ENCODE measurements around the gene ADM.

The ADM gene

DNA sequence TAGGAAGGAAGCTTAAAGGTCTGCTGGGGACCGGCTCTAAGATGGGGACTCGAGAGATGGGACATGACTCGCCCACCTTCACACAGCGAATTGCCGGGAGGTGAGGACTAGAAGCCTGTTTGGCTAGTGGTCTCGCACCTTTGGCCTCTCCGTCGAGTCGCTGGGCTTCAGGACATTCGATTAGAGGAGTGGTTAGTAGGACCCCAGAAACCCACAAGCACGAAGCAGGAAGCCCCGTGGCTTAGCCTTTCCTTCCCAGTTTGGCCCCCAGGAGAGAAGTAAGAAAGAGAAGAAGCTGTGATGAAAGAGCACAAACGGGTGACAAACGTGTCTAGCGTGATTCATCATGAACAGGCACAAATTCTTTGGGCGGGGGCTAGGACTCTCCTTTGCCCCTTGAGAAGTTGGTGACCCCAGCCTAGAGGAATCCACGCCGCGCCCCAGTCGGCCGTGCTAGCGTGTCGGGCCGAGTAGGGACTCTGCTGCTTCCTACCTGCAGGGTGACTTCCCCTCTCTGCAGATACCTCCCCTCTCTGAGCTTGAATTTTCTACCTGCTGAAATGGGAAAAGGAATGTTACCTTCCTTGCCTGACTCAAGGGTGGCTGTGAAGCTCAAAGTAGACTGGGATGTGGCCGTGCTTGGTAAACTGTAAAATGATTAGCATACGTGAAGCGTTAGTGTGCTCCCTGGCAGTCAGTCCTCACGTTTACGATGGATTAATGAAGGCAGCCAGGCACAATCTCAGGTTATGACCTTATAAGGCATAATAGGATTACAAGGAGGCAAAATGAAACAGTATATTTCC is 1.1 kb upstream of the ADM start:
- DNase-seq (ENCODE audit: low spot score) = peak; percentile 59
- POLR2A ChIA-PET (ENCODE audit: low non-redundant PET) = interaction anchor here (0.6 kb wide), 1 partner anchor 36 kb away, joined by 3 read pairs; no protein-coding TSS in a partner anchor
- H3K27ac ChIP-seq = peak overlapping the region; percentile 94
- CTCF ChIA-PET = interaction anchor here (0.7 to 1.3 kb wide), 3 partner anchors 63 to 545 kb away, joined by 3 to 4 read pairs (median 3); no protein-coding TSS in a partner anchor
- TF ChIP-seq, protein P1, sequence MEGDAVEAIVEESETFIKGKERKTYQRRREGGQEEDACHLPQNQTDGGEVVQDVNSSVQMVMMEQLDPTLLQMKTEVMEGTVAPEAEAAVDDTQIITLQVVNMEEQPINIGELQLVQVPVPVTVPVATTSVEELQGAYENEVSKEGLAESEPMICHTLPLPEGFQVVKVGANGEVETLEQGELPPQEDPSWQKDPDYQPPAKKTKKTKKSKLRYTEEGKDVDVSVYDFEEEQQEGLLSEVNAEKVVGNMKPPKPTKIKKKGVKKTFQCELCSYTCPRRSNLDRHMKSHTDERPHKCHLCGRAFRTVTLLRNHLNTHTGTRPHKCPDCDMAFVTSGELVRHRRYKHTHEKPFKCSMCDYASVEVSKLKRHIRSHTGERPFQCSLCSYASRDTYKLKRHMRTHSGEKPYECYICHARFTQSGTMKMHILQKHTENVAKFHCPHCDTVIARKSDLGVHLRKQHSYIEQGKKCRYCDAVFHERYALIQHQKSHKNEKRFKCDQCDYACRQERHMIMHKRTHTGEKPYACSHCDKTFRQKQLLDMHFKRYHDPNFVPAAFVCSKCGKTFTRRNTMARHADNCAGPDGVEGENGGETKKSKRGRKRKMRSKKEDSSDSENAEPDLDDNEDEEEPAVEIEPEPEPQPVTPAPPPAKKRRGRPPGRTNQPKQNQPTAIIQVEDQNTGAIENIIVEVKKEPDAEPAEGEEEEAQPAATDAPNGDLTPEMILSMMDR (conservative IDR thresholded peaks at IDR 0.05; ENCODE audit: low read depth) = no peak

DNA sequence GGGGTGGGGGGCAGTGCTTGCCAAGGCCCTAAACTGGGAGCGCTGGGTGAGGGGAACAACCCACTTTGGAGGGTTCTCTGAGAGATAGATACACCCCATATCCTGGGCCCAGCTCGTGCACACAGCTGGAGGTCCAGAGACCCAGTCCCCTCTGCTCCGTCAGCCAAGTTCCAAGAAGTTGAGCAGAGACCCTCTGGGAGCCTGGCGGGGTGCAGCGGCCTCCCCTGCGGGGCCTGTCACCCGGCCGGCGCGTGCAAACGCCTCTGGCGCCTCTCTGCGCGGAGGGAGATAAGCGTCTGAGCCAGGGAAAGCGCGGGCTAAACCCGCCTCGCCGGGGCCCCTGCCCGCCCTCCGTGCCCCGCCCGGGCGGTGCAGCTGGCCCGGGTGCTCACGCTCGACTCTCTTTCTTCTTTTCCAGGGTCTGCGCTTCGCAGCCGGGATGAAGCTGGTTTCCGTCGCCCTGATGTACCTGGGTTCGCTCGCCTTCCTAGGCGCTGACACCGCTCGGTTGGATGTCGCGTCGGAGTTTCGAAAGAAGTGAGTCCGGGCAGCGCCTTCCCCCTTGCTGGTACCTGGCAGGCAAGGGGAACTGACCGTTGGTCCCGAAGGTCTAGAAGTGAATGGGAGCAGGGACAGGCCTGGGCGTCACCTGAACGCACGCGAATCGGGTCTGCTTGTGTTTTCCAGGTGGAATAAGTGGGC is 540 bp downstream of the ADM start:
- CTCF ChIA-PET = interaction anchor here (0.6 to 0.8 kb wide), 2 partner anchors 61 to 1816 kb away, joined by 3 to 5 read pairs; no protein-coding TSS in a partner anchor
- DNase-seq (ENCODE audit: low spot score) = no peak
- TF ChIP-seq, protein P1 (conservative IDR thresholded peaks at IDR 0.05; ENCODE audit: low read depth) = no peak
- H3K27ac ChIP-seq = peak overlapping the region; percentile 94
- POLR2A ChIA-PET (ENCODE audit: low non-redundant PET) = interaction anchor here (0.6 to 1.8 kb wide), 7 partner anchors 13 to 732 kb away, joined by 3 to 6 read pairs (median 4); partner anchors contain the start of gene WEE1

DNA sequence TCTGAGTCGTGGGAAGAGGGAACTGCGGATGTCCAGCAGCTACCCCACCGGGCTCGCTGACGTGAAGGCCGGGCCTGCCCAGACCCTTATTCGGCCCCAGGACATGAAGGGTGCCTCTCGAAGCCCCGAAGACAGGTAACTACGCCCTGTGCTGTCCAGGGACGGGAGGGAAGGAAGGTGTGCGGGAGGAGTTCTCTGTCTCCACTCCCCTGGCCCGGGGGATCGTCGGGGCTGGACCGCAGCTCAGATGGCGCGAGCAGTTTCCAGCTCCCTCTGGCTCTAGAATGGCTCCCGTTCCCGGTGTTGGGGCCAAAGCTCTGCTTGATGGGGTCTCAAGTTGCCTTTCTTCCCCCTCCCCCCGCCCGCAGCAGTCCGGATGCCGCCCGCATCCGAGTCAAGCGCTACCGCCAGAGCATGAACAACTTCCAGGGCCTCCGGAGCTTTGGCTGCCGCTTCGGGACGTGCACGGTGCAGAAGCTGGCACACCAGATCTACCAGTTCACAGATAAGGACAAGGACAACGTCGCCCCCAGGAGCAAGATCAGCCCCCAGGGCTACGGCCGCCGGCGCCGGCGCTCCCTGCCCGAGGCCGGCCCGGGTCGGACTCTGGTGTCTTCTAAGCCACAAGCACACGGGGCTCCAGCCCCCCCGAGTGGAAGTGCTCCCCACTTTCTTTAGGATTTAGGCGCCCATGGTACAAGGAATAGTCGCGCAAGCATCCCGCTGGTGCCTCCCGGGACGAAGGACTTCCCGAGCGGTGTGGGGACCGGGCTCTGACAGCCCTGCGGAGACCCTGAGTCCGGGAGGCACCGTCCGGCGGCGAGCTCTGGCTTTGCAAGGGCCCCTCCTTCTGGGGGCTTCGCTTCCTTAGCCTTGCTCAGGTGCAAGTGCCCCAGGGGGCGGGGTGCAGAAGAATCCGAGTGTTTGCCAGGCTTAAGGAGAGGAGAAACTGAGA is 1.4 kb downstream of the ADM start:
- POLR2A ChIA-PET (ENCODE audit: low non-redundant PET) = interaction anchor here (1.8 kb wide), 1 partner anchor 733 kb away, joined by 4 read pairs; the partner anchor contains the start of gene WEE1
- TF ChIP-seq, protein P1 (conservative IDR thresholded peaks at IDR 0.05; ENCODE audit: low read depth) = no peak
- peak; percentile 54 for DNase-seq (ENCODE audit: low spot score)
- H3K27ac ChIP-seq = peak overlapping the region; percentile 94
- CTCF ChIA-PET = interaction anchor here (0.8 kb wide), 1 partner anchor 60 kb away, joined by 5 read pairs; no protein-coding TSS in a partner anchor

DNA sequence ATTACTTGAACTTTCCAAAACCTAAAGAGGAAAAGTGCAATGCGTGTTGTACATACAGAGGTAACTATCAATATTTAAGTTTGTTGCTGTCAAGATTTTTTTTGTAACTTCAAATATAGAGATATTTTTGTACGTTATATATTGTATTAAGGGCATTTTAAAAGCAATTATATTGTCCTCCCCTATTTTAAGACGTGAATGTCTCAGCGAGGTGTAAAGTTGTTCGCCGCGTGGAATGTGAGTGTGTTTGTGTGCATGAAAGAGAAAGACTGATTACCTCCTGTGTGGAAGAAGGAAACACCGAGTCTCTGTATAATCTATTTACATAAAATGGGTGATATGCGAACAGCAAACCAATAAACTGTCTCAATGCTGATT is 2.1 kb downstream of the ADM start:
- ChIA-PET CTCF (interaction anchor here (0.6 to 1.0 kb wide), 11 partner anchors 11 to 556 kb away, joined by 3 to 5 read pairs (median 3); no protein-coding TSS in a partner anchor), POLR2A (ENCODE audit: low non-redundant PET) (interaction anchor here (0.7 kb wide), 1 partner anchor 445 kb away, joined by 3 read pairs; no protein-coding TSS in a partner anchor)
- peak overlapping the region; percentile 94 for H3K27ac ChIP-seq
- TF ChIP-seq, protein P1 (conservative IDR thresholded peaks at IDR 0.05; ENCODE audit: low read depth) = no peak
- DNase-seq (ENCODE audit: low spot score) = no peak

DNA sequence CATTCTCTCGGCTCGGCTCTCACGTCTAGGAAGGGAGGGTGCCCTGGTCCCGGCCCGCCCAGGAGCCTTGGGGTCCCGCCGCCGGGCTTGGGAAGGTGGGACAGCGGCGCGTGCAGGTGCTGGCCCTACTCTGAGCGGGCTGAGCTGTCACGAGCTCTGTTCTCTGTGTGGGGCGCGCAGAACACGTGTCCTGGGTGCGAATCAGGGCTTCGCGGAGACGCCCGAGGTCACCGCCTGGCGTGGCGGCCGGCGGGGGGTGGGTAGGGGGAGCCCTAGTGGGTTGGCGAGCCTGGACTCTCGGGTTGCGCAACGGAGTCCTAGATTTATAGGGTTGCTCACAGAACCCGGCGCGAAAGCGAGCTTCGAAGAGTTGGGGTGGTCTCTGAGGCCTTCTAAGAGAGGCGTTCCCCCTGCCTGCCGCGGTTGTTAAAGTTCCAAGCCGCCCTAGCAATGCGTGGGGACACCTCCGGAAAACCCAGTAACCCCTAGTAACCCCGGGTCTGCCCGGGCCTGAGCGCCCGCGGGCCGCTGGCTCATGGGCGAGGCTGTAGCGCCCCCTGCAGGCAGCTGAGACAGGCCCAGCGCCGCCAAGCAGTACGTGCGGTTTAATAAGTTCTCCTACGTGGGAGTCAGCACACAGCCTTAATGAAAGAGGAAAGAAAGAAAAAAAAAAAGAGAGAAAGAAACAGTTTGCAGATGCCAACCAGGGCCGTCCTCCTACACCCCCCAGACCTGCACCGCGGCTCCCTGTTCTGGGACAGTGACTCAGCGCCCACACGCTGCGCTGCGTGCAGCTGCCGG is 2.7 kb downstream of the ADM start:
- TF ChIP-seq, protein P1 (conservative IDR thresholded peaks at IDR 0.05; ENCODE audit: low read depth) = peak; percentile 96
- peak; percentile 83 for DNase-seq (ENCODE audit: low spot score)
- H3K27ac ChIP-seq = peak overlapping the region; percentile 94
- ChIA-PET POLR2A (ENCODE audit: low non-redundant PET) (interaction anchor here (0.7 kb wide), 2 partner anchors 445 to 469 kb away, joined by 3 to 4 read pairs; no protein-coding TSS in a partner anchor), CTCF (interaction anchor here (0.6 to 1.4 kb wide), 22 partner anchors 10 to 697 kb away, joined by 3 to 6 read pairs (median 3); no protein-coding TSS in a partner anchor)
